Fibroblast of skin of left biceps (primary cell): ENCODE measurements around the gene ITGB1.
A peak's percentile ranks its signal among the peaks of the same experiment; 100 is the strongest.
"Not testable (repeated sequence)": the region's sequence is repeated elsewhere in the genome, so short reads cannot be mapped to it uniquely, and the experiment has no call there.

Experiments used
- DNase-seq, 2 experiments: peaks; one replicate each; pipeline ENCODE4 v3.0.0-alpha.2; 2013; ENCODE audit warnings: low read depth in 2 of 2

ITGB1 gene

DNA sequence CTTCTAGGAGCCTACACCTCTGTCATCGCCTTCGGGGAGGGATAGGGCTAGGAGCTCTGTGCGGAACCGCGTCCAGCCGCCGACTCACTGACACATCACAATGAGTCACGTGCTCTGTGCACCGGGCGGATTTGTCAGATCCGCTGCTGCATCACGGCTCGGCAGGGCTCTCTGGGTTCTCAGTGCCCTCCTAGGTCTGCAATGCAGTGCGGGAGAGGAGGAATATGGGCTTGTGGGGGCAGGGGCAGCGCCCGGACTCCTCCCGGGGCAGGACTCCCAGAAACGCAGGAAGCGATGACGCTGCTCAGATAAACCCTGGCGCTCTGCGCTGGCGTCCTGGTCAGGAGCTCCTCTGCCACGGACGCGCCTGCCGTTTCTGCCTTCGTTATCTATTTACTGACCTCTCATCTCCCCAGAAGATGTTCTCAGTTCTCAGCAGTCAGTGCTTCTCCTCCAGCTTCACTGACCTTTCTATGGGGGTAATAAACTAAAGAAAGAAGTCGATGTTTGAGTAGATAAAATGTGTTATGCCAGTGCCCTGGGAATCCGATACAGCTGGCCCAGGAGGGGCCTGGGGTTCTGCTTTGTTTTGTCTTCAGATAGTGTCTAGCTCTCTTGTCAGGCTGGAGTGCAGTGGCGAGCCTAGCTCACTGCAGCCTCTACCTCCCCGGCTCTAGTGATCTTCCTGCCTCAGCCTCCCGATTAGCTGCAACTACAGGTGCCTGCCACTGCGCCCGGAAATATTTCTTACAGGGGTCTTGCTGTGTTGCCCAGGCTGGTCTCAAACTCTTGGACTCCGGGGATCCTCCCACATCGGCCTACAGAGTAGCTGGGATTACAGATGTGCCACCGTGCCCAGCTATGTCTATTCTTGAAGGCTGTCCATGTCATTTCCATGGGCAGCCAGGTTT, 22.8 kb upstream of the ITGB1 start:
- DNase-seq: peak; percentile 91 to 94

DNA sequence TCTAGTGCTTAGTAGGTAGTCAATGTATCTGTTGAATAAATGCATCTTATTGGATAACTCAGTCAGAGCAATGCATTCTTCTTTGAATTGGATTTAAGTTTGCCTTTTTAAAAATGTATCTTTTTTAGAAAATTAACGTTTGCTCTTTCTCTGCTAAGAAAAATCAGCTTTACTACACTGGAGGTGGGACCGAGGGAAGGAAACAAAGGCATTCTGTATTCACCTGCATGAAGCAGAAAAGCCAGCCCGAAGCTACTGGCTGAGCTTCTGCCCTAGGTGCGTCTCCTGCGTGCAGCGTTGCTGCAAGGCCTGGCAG, 22.2 kb upstream of the ITGB1 start:
- DNase-seq: no peak

DNA sequence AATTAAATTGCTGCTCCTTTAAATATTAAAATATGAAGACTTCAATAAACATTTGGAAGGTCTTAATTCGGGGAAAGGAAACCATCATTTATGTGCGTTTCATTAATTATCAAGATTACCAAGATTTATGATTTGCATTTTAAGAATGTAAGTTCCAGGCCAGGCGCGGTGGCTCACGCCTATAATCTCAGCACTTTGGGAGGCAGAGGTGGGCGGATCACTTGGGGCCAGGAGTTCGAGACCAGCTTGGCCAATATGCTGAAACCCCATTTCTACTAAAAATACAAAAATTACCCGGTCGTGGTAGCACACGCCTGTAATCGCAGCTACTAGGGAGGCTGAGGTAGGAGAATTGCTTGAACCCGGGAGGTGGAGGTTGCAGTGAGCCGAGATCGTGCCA, 21.7 kb upstream of the ITGB1 start:
- not testable (repeated sequence) for DNase-seq

DNA sequence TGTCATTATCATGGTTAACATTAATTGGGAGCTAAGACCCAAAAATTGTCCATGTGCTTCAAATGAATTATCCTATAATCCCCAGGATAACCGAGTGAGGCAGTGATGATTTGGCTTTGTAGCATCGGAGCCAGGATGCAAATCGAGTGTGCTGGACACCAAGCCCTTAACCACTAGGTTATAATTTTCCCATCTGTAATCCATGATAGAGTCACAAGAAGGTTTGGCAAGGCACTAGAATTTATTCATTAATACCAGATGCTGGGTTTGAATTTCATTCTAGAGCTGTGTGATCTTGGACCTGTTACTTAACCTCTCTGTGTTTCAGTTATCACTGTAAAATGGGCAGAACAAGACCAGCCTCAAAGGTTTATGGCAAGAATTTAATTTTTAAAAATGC, 21.0 kb upstream of the ITGB1 start:
- DNase-seq: peak; percentile 64 to 72

DNA sequence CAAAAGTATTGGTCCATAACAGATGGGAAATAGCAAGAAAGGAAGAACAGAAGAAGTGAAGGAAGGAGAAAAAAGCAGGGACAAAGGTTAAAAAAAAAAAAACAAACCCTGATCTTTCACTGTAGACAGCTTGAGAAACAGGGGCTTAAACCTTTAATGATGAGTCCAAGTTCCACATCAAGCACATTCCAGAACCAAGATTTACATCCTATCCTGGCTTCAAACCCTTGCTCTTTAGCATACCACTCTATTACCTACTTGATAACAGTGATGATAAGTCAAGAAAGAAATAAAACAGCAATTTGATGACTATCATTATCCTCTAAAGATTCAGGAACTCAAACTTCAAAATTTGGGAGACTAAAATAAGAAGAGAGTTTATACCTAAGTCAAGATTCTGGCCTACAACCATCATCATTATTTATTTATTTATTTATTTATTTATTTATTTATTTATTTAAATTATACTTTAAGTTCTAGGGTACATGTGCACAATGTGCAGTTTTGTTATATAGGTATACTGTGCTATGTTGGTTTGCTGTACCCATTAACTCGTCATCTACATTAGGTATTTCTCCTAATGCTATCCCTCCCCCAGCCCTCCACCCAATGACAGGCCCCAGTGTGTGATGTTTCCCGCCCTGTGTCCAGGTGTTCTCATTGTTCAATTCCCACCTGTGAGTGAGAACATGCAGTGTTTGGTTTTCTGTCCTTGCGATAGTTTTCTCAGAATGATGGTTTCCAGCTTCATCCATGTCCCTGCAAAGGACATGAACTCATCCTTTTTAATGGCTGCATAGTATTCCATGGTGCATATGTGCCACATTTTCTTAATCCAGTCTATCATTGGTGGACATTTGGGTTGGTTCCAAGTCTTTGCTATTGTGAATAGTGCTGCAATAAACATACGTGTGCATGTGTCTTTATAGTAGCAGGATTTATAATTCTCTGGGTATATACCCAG, 20.1 kb upstream of the ITGB1 start:
- DNase-seq: not testable (repeated sequence)

DNA sequence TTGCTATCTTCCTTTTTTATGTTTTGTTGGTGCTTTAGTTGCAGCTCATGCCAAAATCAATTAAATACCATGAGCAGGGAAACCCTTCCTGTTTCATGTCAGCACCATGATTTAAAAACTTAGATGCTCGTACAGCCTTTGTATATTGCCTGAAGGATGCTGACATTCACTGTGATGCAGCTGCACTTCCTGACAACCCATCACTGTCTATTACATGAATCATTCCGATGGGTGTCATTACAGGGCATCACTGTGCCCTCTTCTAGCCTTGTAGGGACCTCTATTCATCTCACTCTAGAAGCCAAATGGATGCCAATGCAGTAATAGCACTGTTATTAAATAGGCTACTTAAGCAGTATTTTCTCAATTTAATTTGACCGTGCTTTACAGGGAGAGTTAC, 18.3 kb upstream of the ITGB1 start:
- no peak for DNase-seq

DNA sequence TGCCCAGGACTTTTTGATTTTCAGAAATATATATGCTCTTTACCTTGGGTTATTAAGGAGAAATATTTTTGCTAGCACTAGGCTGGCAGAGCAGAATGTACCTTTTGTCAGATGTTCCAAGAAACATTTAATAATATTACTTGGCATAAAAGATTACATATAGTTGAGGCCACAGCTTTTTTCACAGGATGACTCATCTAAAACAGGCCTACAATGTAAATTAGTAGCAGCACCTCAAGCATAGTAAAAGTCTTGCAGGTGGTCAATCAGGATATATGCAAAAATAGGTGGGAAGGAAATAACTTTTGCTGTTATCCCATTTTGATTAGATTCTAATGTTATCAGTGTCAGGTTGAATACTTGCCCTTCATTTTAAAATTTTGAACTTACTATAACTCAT, 14.9 kb upstream of the ITGB1 start:
- DNase-seq: no peak

DNA sequence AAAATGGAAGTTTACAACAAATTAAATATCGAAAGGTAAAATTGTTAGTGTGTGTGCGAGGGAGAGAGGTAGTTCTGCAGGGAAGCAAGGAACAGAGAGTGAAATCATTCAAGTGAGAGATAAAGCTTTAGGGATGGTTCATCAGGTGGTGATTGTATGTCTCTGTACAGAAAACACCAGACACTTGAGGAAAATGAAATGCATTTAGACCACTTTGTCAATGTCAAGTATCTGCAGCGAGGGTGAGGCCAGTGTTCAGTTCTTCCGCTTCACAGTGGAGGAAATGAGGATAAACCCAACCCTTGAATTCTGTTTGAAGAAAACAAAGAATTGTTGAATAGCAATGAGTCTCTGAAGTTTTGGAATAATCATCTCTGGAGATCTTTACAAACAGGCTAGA, 14.4 kb upstream of the ITGB1 start:
- no peak for DNase-seq

DNA sequence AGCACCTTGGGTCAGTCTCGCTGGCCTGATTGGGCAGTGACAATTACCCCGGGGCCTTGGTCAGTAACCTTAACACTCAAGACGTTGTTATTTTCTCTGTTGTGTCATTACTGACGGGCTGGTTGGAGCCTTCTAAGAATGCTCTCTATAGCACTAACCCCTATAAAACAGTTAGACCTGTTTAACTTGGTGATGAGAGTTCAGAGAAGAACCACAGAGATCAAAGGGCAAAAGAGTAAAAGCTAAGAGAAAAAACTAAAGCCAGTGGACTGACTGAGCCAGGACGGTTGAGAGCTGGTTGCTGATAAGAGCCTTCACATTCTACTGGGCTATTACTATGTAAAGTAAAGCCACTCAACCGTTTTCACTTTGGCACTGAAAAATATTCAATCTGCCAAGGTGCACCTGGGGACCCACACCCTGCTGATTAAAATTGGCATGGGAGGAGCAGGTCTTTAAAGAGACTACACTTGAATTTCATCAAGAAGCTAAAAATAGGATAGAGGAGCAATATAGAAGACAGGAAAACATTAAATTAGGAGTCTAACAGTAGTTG, 13.6 kb upstream of the ITGB1 start:
- no peak for DNase-seq

DNA sequence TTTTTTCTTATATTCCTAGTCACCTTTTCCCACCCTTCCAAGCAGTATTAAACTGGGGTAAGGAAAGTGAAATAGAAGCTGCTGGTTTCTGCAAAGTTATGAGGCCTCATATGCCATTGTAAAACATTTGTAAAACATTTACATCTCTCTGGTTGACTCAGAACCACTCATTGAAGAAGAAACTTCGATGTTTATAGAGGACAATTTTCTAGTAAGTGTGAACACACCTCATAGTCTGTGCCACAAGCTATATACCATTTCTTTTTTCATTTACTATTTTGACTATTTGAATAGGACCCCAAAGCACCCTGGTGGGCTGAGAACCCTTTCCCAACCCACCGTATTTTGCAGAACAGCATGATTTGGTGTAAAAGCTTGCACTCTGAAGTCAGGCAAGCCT, 12.9 kb upstream of the ITGB1 start:
- DNase-seq: no peak

DNA sequence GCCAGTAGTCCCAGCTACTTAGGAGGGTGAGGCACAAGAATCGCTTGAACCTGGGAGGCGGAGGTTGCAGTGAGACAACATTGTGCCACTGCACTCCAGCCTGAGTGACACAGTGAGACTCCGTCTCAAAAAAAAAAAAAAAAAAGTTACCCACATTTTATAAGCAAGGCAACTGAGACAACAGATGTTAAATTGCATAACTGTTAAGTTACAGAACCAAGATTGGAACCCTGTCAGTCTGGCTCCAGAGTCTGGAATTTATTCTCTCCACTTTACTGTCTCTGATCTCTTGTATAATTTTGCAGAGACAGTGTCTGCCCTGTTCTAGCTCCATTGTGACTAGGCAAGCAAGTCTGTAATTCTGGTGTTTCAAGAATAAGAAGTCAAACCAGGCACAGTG, 6.2 kb upstream of the ITGB1 start:
- DNase-seq: no peak

DNA sequence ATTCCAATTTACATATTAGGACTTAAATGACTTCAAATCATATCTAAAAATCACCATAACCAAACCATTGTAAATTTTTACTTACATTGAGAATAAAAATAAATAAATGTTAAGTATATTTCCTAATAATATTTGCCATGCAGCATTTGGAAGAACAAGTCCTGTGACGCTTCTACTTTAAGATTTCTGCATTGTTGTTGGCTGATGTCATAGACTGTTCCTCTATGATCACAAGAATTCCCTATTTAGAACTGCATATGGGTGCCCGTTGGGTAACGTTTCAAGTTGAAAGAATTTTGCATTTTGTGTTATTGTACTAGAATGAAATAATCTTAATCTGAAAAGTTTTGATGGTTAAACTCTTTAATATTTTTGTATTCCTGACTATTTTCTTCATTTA, 5.1 kb upstream of the ITGB1 start:
- DNase-seq: no peak

DNA sequence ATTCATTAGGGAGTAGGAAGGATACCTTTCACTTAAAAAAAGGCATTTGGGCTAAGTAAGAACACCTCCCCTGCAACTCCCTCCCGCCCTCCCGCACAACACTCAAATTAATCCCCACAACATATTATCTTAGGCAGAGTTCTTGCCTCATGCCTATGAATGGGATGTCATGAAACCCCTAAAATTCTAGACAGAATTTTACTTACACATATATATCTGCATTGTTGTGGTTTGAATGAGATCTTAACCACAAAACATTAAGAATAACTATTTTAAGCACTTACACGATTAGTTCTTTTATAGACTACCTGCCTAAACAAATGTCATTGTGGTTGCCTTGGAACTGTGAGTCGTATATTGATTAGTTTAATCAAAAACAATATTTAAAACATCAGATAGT, 4.5 kb upstream of the ITGB1 start:
- no peak for DNase-seq

DNA sequence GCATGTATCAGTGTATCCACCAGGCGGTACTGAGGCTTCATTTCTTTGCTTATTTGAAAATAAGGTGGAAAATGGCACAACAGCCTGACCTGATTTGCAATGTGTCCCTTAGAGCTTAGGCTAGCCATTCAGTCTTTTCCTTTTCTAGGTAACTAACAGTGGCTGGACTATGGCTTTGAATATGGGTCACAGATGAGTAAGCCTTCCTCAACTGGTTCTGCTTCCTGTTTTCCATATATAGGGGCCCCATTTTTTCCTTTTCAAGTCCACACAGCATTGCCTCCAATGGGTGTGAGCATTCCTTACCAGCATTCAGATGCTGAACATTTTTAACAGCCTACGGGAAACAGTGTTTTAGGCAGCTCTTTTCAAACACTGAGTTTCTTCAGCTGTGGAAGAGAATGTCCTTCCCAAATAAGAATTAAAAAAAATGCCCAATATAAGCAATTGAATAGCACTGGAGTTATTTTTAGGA, 3.9 kb upstream of the ITGB1 start:
- peak in 1 of 2 experiments; percentile 50 for DNase-seq

DNA sequence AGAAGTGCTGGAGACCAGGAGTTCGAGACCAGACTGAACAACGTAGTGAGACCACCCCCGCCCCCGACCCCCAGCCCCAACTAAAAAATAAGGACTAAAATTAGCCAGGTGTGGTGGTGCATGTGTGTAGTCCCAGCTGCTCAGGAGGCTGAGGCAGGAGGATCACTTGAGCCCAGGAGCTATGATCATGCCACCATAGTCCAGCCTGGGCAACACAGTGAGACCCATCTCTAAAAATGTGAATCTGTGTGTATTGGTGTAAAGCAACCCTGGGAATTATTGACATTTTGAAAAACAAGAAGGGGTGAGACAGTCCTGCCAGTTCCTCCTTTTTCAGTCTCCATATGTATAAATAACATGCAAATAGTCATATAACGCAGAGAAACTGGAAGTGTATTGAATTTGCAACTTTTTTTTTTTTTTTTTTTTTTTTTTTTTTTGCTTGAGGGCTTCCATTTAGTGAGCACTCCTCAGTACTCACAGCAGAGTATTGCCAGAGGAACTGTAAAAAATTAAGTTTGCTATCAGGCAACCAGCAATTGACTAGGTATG, 3.4 kb upstream of the ITGB1 start:
- DNase-seq: no peak

DNA sequence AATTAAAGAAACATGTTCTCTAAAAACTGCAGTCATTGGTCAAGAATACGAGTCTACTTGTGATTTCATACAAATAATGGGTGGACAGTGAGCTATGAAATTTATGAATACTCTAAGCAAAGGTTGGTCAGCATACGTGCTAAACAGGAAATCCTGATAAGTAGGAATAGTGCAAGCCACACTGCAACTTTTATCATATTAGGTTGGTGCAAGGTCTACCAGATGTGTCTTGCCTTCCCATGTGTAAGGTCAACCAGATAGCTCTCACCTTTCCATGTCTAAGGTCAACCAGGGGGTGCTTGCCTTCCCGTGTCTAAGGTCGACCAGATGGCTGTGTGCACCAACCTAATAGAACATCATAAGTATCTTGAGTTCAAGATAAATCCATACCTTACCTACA, 2.0 kb upstream of the ITGB1 start:
- no peak for DNase-seq

DNA sequence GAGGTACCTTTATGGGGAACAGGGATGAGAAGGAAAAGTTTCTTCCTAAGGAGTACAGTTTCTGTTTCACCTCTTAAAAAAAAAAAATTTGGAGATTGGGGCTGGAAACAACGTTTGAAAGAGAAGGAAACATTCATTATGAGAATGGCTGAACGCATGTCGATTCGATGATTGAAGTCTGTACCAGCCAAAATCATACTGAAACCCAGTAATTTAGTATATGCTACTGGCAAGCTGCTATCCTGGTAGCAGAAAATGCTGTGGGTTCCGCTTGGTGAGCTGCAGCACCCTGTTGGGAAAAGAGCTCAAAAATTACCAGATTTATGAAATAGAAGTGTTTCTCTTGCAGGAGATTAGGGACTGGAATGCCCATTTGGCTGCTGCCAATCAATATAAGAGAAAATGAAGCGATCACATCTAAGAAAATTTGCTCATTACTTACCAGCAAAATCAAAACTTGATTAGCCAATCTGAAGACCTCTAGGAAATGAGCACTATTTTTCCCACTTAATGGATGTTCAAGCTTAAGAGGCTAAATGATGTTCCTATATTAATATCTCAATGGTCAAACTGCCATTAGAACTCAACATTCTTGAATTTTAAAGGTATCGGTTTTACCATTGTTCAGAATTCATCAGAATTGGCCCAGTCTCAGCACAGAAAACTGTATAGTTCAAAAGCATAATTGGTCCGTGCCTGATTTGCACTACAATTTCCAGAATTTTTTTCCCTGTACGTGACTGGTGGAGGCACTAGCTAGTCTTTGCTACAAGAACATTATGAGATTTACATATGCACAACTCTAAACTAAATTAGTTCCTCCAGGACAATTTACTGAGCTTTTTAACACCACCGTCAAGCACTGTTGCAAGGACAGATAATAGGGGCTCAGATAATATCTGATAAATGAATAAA, 1.2 kb upstream of the ITGB1 start:
- DNase-seq: no peak

DNA sequence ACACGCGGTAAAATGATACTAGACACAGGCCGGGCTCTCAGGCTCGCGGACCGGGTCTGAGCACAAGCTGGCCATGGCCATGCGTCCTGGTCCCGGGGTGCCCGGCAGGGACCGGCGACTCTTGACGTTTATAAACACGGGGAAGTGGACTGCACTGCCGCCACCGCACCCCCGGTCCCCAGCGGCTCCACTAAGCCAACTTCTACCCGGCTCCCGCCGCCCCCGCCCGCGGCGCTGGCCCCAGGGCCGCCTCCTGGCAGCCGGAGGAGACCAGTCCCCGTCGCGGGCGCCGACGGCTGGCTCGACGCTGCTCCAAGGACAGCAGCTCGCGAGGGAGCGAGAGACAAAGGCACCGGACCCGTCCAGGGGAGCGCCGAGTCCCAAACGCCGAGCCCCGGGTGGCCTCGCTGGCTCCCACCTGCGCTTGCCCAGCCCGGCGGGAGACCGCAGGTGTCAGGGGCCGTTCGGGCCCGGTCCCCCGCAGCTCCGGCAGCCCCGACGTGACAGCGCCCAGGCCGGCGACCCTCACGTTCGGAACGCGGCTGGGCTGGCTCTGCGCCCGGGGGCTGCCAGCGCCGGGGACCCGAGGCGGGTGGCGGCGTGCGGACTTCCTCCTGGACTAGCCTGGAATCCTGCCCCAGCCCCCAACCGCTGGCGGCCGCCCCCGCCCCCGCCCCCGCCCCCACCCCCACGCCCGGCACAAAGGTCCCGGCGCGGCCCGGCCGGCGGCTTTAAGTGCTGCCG, 517 bp downstream of the ITGB1 start:
- no peak for DNase-seq

DNA sequence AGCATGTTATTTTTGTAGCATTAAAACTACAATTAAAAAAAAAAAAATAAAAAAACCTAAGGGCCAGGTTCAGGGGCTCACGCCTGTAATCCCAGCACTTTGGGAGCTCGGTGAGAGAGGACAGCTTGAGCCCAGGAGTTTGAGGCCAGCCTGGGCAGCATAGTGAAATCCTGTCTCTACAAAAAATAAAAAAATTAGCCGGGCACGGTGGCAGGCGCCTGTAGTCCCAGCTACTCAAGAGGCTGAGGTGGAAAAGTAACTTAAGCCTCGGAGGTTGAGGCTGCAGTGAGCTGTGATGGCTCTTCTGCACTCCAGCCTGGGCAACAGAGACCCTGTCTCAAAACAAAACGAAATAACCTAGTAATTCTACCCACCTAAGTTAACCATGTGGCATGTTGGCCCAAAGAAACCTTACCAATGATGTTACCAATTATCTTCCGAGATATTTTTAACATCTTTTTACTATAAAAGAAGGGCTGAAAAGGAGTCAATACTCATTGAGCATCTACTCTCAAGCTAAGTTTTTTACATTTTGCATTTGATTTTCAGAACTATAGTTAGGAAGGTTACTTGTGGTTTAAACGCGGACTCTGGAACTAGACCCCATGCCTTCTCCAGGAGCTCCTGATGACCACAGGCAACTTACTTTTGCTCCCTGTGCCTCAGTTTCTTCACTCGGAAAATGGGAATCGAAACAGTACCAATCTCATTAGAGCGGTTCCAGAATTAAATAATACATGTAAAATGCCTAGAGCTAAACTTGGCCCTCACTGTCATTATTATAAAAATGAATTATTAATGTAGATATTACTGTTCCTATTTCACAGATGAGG, 1.4 kb downstream of the ITGB1 start:
- no peak for DNase-seq
